T-helper 22 cell (primary cell): Measurements from ENCODE around the gene DR1.
A peak's percentile ranks its signal among the peaks of the same experiment; 100 is the strongest.
"Not testable (repeated sequence)": the region's sequence is repeated elsewhere in the genome, so short reads cannot be mapped to it uniquely, and the experiment has no call there.

Experiments
- DNase-seq: peaks from one replicate; pipeline ENCODE4 v3.0.0-alpha.2; 2020; ENCODE audit warnings: low read depth

Gene DR1

DNA sequence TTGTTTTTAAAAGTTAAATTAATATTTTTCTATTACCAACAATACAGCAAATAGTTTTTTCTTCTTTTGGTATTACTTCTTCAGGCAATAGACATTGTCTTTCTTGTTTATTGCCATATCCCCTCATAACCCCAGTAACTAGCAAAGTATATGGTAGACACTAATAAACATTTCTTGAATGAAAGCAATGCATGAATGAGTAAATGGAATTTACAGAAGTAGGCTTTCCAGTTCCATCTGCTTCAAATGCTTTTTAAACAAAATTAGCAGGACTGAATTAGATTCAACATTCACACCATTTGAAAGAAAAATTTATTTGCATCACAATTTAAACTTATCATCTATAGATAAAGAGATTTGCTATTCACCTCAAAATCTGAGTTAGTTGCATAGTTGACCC is 5.6 kb upstream of the DR1 start:
- no peak for DNase-seq

DNA sequence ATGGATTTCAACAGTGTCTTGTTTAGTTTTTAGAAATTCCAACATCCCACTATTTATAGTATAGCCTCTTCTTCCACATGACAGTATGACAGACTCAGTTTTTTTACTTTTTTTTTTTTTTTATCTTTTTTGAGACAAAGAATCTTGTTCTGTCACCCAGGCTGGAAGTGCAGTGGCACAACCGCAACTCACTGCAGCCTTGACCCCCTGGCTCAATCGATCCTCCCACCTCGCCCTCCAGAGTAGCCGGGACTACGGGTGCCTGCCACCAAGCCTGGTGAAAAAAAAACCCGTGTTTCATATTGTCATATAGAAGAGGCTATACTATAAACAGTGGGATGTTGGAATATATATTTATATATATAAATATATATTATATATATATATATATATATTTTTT is 1.2 kb upstream of the DR1 start:
- no peak for DNase-seq

DNA sequence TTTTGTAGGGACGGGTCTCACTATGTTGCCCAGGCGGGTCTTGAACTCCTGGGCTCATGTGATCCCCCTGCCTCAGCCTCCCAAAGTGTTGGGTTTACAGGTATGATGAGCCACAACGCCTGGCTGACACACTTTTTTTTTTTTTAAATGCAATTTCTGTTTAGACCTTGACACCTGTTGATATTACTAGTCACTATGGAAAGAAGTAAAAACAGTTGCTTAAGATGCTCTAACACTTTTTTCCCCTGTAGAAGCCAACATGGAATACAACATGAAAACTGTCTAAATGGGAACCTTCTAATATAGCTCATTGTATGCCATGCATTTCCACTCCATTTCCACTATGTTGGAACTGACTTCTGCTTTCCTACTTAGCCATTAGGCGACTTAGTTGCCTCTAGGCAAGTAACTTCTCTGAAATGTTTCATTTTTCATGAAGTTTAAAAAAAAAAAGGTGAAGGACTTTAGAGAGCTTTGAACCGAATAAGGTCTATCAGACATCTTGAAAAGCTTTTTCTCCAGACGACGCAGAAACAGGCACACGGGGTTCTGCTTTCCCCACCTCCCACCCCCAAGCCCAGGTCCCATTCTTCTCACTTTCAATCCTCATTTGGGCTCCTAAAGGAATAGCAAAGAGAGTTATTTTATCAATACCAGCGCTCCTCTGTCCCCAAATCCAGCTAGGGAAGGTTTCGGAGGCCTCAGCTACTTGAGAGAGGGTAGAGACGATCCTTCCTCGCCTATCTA is 648 bp upstream of the DR1 start:
- DNase-seq: no peak

DNA sequence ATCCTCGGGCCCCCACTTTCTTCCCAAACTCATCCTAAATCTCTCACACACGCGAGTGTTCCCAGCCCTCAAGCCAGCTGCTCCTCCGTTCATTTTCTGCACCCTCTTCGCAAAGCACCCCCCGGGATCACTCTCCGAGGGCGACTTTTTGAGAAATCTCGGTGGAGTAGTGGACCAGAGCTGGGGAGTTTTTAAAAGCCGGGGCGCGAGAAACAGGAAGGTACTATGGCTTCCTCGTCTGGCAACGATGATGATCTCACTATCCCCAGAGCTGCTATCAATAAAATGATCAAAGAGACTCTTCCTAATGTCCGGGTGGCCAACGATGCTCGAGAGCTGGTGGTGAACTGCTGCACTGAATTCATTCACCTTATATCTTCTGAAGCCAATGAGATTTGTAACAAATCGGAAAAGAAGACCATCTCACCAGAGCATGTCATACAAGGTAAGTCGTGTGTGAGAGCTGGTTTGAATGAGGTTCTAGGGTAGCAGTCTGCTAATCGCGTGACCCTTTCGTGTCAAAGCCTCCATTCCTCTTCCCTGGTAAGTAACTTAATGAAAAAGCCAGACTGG is 800 bp downstream of the DR1 start:
- DNase-seq: peak; percentile 39

DNA sequence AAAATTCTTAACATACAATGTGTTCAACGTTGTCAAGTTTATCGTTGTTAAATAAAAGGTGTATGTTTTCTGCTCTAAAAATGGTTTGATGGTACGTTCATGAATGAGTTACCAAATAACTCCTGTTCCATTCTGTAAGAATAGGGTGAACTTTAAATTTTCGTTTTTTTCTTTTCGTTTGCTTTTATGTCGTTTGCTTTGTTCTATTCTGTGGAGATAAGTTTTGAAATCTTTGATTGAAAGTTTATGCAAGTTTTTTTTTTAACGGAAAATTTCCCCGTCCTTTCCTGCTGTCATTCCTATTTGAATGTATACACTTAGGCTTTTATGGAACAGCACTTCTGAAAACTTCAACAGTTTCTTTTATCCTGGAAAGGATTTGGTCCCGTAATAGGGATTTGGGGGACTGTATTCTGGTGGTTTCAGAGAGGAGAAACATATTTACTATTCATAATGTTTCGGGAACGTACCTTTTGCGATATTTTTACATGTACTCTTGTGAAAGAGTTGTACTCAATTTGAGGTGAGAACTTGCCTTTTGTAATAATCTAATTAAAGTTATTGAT is 1.7 kb downstream of the DR1 start:
- DNase-seq: no peak

DNA sequence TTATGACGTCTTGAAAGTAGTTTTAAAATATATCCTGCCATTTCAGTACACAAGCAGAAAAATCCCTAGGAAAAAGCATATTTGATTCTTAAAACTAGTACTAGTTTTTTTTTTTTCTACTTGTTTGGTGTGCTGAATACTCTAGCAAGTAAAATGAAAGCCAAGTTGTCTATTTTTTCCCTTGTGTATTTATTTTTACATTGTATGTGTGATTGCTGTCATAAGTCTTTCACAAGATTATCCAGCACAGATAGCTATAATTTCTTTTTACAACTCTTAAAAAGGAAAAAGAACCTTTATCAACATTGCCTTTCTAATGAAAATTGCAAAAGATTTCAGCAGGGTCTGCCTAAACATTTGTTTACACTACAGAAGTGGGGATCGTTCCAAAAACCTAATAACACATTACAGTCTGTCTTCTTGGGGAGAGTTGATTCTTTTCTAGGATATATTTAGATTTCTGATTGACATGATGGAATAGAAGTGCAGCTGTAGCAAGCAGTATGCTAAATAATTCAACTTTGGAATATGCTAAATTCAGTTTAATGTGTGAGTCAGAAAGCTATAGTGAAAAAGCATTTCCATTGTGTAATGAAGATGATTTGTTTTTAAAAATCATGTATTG is 2.5 kb downstream of the DR1 start:
- no peak for DNase-seq

DNA sequence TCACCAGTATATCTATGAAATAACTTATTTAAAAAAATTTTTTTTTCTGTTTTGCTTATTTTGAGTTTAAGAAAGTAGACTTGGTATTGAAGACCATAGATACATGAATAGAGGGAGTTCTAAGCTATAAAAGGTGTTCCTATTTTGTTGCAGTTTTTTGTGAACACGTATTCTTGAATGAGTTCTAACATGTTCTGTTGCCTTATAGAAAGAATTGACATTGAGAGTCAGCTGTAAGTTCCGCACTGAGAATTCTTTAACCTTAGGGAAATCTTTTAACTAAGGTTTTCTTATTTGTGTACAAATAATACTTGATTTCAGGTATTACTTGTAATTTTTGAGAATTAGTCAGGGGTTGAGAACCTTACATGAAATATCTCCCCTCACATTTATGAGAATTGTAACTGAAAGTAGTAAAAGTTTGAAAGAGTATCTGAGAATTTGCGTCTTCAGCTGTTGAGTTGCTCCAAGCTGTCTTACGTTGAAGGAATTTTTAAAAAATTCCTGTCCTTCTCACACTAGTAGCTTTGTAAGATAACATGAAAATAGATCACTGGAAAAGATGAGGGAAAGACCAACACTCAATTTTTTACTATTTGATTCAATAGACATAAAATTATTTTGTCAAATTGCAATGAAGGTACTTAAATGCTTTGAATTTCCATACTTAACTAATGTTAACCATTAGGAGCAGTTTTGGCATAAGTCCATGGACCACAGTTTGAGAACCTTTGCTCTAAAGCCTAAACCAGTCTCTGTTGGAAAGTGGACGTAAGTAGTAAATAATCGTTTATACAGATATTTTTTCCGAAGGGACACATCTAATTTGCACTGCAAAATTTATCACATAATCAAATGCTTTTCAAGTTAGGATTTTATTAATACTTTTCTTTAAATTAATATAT is 3.8 kb downstream of the DR1 start:
- no peak for DNase-seq

DNA sequence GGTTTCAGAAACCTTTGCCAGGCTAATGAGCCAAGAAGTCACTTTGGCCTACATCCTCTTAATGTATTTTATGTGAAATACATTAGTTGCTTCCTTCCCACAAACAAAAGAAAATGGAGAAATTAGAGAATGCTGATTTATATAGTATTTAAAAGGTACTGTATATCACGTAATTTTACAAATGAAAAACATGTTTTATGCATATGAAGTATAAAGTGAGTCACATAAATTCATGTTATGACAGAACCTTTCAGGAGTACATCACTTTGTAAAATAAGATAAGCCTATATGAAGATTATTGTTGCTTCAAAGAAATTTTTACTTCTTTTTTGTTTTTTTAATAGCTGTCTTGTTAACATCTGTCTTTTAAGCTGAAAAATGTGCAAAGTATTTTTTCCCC is 4.6 kb downstream of the DR1 start:
- no peak for DNase-seq

DNA sequence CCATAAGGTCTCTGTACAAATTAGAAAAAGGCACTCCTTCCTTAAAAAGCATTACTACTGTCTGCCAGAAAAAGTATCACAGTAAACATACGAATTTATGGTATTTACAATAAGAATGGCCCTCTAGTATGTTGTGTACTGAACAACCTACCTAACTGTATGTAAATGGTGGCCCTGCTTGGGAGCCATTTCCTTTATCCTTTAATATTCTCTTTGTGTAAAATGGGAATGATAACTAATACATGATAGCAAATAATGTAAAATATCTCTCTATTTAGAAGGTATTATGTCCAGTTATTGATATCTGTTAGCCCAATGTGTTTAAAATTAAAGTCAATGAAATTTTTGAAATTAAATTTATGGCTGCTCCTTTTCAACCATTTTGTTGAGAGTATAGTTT is 5.2 kb downstream of the DR1 start:
- no peak for DNase-seq

DNA sequence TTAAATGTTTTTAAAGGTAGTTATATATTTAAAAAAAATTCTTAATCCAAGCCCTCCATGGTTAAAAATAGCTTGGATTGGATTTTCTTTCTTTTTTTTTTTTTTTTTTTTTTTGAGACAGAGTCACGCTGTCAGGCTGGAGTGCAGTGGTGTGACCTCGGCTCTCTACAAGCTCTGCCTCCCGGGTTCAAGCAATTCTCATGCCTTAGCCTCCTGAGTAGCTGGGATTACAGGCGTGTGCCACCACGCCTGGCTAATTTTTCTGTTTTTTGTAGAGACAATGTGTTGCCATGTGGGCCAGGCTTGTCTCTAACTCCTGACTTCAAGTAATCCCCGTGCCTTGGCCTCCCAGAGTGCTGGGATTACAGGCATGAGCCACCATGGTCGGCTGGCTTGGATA is 5.6 kb downstream of the DR1 start:
- not testable (repeated sequence) for DNase-seq

DNA sequence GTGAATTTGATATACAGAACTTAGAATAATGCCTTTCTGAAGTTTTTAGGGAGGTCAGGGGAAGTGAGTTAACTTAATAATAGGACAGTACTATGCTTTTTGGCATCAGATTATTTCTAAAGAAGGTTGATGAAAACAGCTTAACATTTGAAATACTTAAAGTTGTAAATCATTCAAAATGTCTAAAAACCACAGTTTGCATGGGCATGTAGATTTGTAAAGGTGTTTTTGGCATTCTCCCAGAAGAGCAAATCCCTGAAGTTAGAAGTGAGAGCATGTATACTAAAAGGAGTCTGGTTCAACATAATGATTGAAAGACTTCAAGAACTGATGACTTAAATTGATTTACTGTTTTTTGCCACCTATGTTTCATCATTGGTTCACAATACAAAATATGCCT is 6.7 kb downstream of the DR1 start:
- no peak for DNase-seq

DNA sequence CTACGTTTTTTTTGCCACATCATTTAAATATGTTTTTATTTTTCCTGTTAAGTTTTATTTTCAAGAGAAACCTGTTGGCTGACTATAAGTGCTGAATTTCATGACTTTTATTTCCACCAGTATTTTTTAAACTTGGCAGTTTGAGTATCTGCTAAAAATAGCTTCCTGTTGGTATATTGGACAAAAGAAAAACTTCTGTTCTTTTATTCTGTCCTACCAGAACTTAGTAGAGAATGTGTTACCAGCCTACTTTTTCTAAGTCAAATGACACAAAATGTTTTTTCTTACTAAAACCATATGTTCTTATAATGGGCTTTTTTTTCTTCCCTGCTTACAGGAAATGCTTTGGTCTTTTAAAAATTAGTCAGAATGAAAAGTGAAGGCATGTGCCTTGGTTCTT is 7.6 kb downstream of the DR1 start:
- DNase-seq: no peak

DNA sequence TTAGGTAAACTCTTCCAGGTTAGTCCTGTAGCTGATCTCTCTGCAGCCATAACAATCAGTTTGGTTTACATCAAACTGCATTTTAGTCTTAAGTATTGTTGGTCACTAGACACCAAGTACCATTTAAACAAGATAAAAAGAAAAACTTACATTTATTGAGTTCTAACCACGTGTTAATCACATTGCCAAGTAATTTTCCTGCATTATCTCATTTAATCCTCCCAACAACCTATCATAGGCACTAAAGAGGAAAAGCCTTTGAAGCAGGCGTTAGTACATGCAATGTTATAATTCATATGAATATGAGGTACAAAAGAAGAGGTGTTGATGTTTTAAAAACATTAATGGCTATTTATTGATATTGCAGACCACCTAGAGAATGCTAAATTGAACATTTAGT is 9.0 kb downstream of the DR1 start:
- DNase-seq: no peak

DNA sequence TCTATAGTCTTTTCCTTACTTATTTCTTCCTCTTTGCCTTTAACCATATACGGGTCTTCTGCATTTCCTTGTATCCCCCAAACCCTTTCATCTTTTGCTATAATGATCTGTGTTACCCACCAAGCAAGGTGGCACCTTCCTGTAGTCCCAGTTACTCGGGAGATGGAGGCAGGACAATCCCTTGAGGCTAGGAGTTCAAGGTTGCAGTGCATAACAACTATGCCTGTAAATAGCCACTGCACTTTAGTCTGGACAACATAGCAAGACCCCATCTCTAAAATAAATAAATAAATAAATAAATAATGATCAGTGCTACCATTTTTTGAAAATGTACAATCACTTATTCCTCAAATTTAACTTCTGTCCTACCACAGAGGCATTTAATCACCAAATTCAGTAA is 11.5 kb downstream of the DR1 start:
- DNase-seq: no peak

DNA sequence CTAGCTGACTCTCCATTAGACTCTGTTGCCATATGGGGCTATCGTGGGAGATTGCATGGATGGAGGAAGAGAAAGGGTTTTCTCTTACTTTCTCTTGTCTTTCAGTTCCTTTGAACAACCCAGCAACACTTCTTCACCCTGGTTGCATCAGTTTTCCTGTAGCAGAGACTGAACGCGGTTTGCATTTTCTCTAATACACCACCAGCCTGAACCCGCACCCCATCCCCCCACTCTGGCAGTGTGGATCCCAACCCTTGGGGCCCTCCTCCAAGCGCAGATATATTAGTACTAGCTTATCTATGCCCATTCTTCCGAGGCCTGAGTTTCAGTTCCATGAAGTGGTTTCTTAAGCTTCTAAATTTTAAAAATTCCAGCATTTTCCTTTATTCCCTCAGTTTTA is 12.6 kb downstream of the DR1 start:
- no peak for DNase-seq

DNA sequence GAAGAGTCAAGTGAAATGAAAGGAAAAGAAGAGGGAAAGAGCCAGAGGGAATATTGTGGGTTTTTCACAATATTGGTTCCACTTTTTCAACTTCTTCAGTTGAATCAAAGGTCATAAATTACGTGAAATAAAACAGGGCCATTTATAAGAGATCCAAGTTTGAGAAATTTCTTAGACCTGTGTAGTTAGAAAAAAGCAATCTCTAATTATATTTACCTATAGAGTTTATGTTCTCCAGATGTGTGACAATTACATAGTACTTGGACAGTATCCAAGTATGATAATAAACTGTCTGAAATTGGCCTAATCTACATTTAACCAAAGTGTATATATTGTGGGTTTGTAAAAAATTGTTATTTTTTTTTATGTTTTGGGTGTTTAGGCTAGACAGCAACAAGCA is 14.4 kb downstream of the DR1 start:
- no peak for DNase-seq

DNA sequence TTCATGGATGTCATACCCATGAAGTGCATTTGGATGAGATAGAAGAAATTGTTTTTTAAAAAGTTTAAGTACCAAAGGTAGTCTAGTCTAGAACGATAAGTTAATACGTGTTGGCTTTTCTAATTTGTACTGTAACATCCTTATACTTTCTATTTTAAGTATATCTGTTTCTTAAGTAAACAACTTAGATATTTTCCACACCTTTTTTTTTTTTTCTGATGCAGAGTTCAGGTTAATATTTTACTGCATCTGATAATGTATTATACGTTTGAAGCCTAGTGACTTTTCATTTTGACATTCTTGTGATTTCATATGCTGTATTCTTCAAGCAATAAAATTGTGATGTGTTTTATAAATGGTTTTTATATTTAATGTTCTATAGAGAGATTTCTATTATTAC is 16.5 kb downstream of the DR1 start:
- no peak for DNase-seq

DNA sequence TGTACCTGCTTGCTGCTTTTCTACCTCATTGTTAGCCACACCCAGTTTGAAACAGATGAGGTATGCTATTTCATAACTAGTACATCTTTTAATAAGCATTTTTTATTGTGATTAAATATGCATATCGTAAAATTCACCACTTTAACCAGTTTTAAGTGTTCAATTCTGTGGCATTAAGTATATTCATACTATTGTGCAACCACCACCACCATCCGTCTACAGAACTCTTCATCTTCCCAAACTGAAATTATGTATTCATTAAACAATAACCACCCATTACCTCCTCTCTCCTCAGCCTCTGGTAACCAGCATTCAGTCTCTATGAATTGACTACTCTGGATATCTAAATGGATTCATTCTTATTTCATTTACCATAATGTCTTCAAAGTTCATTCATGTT is 20.1 kb downstream of the DR1 start:
- DNase-seq: no peak

DNA sequence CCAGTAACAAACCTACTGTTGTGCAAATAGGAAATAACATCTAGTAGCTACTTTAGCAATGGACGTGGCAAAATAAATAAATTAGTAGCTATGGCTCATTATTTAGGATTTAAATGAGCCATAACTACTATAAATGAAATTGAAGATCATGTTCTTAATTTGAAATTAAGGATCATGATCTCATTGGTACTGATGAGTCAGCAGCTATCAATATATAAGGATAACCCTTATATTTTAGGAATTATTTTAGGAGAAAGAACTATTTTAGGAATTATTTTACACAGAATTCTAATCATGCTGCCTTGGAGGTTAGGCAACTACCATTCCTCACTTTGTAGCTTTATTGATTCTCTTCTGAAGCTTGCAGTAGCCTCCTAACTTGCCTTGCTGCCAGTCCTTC is 24.0 kb downstream of the DR1 start:
- no peak for DNase-seq

DNA sequence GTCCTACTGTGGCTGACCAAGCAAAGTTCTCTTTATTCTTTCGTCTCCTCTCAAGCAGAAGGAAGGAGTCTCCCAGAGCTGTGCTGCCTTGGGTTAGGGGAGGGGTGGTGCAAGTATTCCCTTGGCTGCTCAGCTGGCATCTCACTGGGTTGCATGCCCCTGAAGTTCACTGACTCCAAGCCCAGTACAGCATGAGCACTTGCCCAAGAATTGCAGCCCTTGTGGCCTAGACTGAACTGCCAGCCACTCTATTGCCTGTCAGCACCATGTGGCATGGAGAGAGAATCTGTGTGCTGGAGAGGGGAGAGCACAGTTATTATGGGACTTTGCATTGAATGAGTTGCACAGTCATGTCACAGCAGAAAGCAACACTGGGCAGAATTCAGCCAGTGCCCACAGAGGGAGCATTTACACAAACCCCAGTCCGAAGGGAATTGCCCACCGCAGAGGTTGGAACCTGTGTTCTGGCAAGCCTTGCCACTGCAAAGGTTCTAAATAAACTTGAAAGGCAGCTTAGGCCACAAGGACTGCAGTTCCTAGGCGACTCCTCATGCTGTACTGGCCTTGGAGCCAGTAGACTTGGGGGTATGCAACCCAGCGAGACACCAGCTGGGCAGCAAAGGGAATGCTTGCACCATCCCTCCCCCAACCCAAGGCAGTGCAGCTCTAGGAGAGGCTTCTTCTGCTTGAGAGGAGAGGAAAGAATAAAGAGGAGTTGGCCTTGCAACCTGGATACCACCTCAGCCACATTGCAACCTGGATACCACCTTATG is 28.8 kb downstream of the DR1 start:
- DNase-seq: no peak

DNA sequence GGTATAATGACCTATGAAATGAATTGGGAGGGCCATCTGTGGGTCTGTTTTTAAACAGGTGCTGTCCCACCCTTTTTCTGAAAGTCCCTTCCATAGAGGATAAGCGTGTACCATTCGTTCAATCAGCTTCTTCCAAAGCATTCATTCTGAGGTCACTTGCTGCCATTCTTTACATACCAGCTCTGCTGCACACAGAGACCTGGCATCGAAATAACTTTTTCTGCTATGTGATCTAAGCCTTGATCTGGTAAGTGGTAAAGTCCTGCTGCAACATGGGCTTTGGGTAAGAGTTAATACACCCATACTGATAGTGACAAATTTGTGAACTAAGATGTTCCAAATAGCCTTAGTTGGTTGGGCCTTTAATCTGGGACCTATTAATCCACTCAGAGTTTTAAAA is 38.9 kb downstream of the DR1 start:
- no peak for DNase-seq

DNA sequence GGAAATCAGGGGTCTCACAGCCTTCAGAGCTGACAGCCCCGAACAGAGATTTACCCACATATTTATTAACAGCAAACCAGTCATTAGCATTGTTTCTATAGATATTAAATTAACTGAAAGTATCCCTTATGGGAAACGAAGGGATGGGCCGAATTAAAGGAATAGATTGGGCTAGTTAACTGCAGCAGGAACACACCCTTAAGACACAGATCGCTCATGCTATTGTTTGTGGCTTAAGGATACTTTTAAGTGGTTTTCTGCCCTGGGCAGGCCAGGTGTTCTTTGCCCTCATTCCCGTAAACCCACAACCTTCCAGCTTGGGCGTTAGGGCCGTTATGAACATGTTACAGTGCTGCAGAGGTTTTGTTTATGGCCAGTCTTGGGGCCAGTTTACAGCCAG is 40.6 kb downstream of the DR1 start:
- not testable (repeated sequence) for DNase-seq
